ENCODE results near the gene KIAA0513. TPM values are rescaled to one million over a fixed set of nuclear protein-coding genes. Genes with fewer than 3 reads are reported as not detected.

The KIAA0513 gene
- total RNA-seq, 1 experiment from 2014 or later: 7.8 TPM

- TF ChIP-seq ATF6 (CRISPR knock-in tag; IDR thresholded peaks at IDR 0.05): no peak
These were observed 21.4 kb downstream of the KIAA0513 start (continued) for GRCh38 chr16:85048921-85049562.

- 0 out of 2 replicates have a peak, but pooled peaks cover 5% of the 10 kb centered on the region for H3K4me1 Mint-ChIP-seq
- no peaks in the 10 kb centered on the region for H3K9me3 Mint-ChIP-seq
- CTCF ChIA-PET: no interaction called here
- DNase-seq (ENCODE audit: low spot score) (no peak), ATAC-seq (no peak)
- no peak for TF ChIP-seq SP1 (CRISPR knock-in tag; conservative IDR thresholded peaks at IDR 0.05)
- TF ChIP-seq ATF1 (CRISPR knock-in tag; IDR thresholded peaks at IDR 0.05): no peak
- no peak for TF ChIP-seq PRRX2 (CRISPR knock-in tag; IDR thresholded peaks at IDR 0.05)
- TF ChIP-seq TEAD1 (CRISPR knock-in tag; IDR thresholded peaks at IDR 0.05): no peak
- no peak for TF ChIP-seq ESRRA (CRISPR knock-in tag; IDR thresholded peaks at IDR 0.05; ENCODE audit: borderline replicate concordance)
- no peak for TF ChIP-seq ZNF416 (CRISPR knock-in tag; IDR thresholded peaks at IDR 0.05)
- no peak for TF ChIP-seq ELF4 (CRISPR knock-in tag; IDR thresholded peaks at IDR 0.05; ENCODE audit: low read depth)
- TF ChIP-seq NR1H2 (CRISPR knock-in tag; IDR thresholded peaks at IDR 0.05): no peak
- no peak overlapping the region for H3K4me3 Mint-ChIP-seq
- no peak overlapping the region for H3K27ac Mint-ChIP-seq
- H3K36me3 Mint-ChIP-seq: no peaks in the 10 kb centered on the region
- no peaks in the 10 kb centered on the region for H3K27me3 Mint-ChIP-seq (ENCODE audit: low read depth)
- POLR2A ChIA-PET: no interaction called here
These were observed 22.2 kb downstream of the KIAA0513 start for GRCh38 chr16:85049706-85050305.

- ChIA-PET CTCF (interaction anchor here (1.3 to 1.4 kb wide), 2 partner anchors 24 to 36 kb away, joined by 3 to 6 read pairs; partner anchors contain the start of gene KIAA0513), POLR2A (no interaction called here)
- no peak overlapping the region for H3K4me3 Mint-ChIP-seq
- ATAC-seq (no peak), DNase-seq (ENCODE audit: low spot score) (no peak)
- H3K27me3 Mint-ChIP-seq (ENCODE audit: low read depth): peaks cover 4% of the 10 kb centered on the region; the same call in 1 of the 2 replicates
- H3K9me3 Mint-ChIP-seq: no peaks in the 10 kb centered on the region
- no peaks in the 10 kb centered on the region for H3K36me3 Mint-ChIP-seq
- H3K27ac Mint-ChIP-seq: no peak overlapping the region
- peaks cover 9% of the 10 kb centered on the region for H3K4me1 Mint-ChIP-seq
- TF ChIP-seq CREM (CRISPR knock-in tag; IDR thresholded peaks at IDR 0.05) (no peak), NR3C1 (CRISPR knock-in tag; conservative IDR thresholded peaks at IDR 0.05; ENCODE audit: low read depth) (no peak), PREB (CRISPR knock-in tag; IDR thresholded peaks at IDR 0.05; ENCODE audit: borderline replicate concordance) (no peak), MAX (CRISPR knock-in tag; IDR thresholded peaks at IDR 0.05) (no peak), GTF2I (CRISPR knock-in tag; conservative IDR thresholded peaks at IDR 0.05) (no peak), ZNF512 (CRISPR knock-in tag; IDR thresholded peaks at IDR 0.05; ENCODE audit: borderline replicate concordance) (no peak), USF1 (CRISPR knock-in tag; IDR thresholded peaks at IDR 0.05) (no peak), SMAD3 (CRISPR knock-in tag; IDR thresholded peaks at IDR 0.05; ENCODE audit: borderline replicate concordance) (no peak), IRF2 (CRISPR knock-in tag; IDR thresholded peaks at IDR 0.05; ENCODE audit: borderline replicate concordance, low read depth) (no peak), GABPB1 (CRISPR knock-in tag; IDR thresholded peaks at IDR 0.05) (no peak), STAT6 (CRISPR knock-in tag; conservative IDR thresholded peaks at IDR 0.05; ENCODE audit: low read depth) (no peak), NFATC4 (CRISPR knock-in tag; IDR thresholded peaks at IDR 0.05) (no peak), ZSCAN18 (CRISPR knock-in tag; IDR thresholded peaks at IDR 0.05) (no peak)
These were observed 23.5 kb downstream of the KIAA0513 start for GRCh38 chr16:85051067-85051581.

Measured in WTC11 (cell line).